ENCODE measurements around the gene PDCD1.

DNA sequence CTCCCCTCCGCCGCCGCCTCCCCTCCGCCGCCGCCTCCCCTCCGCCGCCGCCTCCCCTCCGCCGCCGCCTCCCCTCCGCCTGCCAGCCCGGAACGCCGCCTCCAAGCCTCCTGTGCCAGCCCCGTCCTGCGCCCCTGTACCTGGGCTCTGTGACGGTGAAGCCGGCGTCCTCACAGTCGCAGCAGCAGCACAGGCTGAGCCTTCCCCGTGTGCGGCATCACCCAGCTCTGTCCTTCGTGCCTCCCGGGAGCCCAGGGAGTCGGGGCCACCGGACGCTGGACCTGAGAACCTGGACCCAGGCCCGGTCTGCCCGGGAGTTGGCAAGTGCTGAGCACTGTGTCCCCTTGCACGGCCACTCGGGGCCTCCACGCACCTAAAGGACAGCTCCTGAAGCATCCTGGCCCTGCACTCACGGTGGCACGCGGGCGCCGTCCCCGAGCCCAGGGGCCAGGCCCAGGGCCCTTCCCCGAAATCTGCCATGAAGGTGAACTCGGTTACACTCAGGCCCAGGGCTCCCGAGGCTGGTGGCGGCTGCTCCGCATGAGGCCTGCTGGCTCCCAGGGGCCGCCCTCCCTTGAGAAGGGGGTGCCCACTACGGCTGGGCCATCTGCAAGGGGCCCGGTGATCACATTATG, 43.8 kb upstream of the PDCD1 start:
- TF ChIP-seq, protein P1, sequence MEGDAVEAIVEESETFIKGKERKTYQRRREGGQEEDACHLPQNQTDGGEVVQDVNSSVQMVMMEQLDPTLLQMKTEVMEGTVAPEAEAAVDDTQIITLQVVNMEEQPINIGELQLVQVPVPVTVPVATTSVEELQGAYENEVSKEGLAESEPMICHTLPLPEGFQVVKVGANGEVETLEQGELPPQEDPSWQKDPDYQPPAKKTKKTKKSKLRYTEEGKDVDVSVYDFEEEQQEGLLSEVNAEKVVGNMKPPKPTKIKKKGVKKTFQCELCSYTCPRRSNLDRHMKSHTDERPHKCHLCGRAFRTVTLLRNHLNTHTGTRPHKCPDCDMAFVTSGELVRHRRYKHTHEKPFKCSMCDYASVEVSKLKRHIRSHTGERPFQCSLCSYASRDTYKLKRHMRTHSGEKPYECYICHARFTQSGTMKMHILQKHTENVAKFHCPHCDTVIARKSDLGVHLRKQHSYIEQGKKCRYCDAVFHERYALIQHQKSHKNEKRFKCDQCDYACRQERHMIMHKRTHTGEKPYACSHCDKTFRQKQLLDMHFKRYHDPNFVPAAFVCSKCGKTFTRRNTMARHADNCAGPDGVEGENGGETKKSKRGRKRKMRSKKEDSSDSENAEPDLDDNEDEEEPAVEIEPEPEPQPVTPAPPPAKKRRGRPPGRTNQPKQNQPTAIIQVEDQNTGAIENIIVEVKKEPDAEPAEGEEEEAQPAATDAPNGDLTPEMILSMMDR (CRISPR knock-in tag; IDR thresholded peaks at IDR 0.05), result no peak
- TF ChIP-seq IKZF1 (IDR thresholded peaks at IDR 0.05), result no peak
- TF ChIP-seq PTBP1 (IDR thresholded peaks at IDR 0.05; ENCODE audit: low read depth, low read length, poor library complexity, severe bottlenecking), result no peak
- no peak for TF ChIP-seq GPN1 (CRISPR knock-in tag; IDR thresholded peaks at IDR 0.05; ENCODE audit: borderline replicate concordance)
- TF ChIP-seq ZFP62 (CRISPR knock-in tag; IDR thresholded peaks at IDR 0.05), result no peak
- TF ChIP-seq, protein P2, sequence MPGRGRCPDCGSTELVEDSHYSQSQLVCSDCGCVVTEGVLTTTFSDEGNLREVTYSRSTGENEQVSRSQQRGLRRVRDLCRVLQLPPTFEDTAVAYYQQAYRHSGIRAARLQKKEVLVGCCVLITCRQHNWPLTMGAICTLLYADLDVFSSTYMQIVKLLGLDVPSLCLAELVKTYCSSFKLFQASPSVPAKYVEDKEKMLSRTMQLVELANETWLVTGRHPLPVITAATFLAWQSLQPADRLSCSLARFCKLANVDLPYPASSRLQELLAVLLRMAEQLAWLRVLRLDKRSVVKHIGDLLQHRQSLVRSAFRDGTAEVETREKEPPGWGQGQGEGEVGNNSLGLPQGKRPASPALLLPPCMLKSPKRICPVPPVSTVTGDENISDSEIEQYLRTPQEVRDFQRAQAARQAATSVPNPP (CRISPR knock-in tag; IDR thresholded peaks at IDR 0.05), result no peak
- no peak for TF ChIP-seq EZH2 (conservative IDR thresholded peaks at IDR 0.05; ENCODE audit: low read depth, low read length)
- no peak for TF ChIP-seq CHD2 (IDR thresholded peaks at IDR 0.05; ENCODE audit: low read depth, low read length)
- TF ChIP-seq EED (CRISPR knock-in tag; IDR thresholded peaks at IDR 0.05), result no peak
- TF ChIP-seq, protein P3, sequence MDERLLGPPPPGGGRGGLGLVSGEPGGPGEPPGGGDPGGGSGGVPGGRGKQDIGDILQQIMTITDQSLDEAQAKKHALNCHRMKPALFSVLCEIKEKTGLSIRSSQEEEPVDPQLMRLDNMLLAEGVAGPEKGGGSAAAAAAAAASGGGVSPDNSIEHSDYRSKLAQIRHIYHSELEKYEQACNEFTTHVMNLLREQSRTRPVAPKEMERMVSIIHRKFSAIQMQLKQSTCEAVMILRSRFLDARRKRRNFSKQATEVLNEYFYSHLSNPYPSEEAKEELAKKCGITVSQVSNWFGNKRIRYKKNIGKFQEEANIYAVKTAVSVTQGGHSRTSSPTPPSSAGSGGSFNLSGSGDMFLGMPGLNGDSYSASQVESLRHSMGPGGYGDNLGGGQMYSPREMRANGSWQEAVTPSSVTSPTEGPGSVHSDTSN (CRISPR knock-in tag; IDR thresholded peaks at IDR 0.05), result no peak
- TF ChIP-seq EP300 (IDR thresholded peaks at IDR 0.05; ENCODE audit: low read depth in 2 of 2, low read length in 2 of 2), result no peak
- no peak for TF ChIP-seq EP300 (CRISPR knock-in tag; IDR thresholded peaks at IDR 0.05; ENCODE audit: borderline replicate concordance)
- no peak for TF ChIP-seq FOXM1 (CRISPR knock-in tag; IDR thresholded peaks at IDR 0.05)
